Natural killer cell (primary cell): Measurements from ENCODE around the gene SGSM2. TPM values are rescaled to one million over a fixed set of nuclear protein-coding genes. Genes with fewer than 3 reads are reported as not detected.

ENCODE experiments used
- ATAC-seq, 3 donors: fragments of 150-1000 bp in 2 of 3; fragments of 200-7000 bp in 1 of 3; cut with Tn5 transposase; 1 replicate in 1 of 3; 2 replicates in 2 of 3; pipeline ENCODE4 v1.10.0; 2021; ENCODE audit warnings: mild to moderate bottlenecking in 2 of 3, moderate library complexity in 2 of 3
- DNase-seq, 2 donors: peaks; one replicate each; pipeline versions ENCODE4 v3.0.0 to v3.0.0-alpha.2; 2013 to 2021; ENCODE audit warnings: mixed read lengths in 1 of 2
- H3K27ac ChIP-seq: one replicate; pipeline ENCODE4 v1.5.1; 2013; ENCODE audit warnings: mild to moderate bottlenecking, low read length
- H3K27me3 ChIP-seq: one replicate; pipeline ENCODE4 v1.6.1; 2013; ENCODE audit warnings: low read length; ENCODE audit not compliant: control insufficient read depth, insufficient read depth
- H3K36me3 ChIP-seq: one replicate; pipeline ENCODE4 v1.6.1; 2013; ENCODE audit warnings: low read length; ENCODE audit not compliant: control insufficient read depth, insufficient read depth
- H3K4me1 ChIP-seq: one replicate; pipeline ENCODE4 v1.6.1; 2013; ENCODE audit warnings: low read length; ENCODE audit not compliant: control insufficient read depth, insufficient read depth
- H3K4me3 ChIP-seq: one replicate; pipeline ENCODE4 v1.5.1; 2013; ENCODE audit warnings: low read length
- H3K9me3 ChIP-seq: one replicate; pipeline ENCODE4 v1.6.1; 2013; ENCODE audit warnings: low read length; ENCODE audit not compliant: control insufficient read depth, insufficient read depth
- H3K27ac Mint-ChIP-seq, 2 donors: one replicate each; pipeline ENCODE4 v1.8.0; 2022; ENCODE audit warnings: mild to moderate bottlenecking in 2 of 2, mixed read lengths in 2 of 2, moderate library complexity in 1 of 2
- H3K27me3 Mint-ChIP-seq, 2 donors: one replicate each; pipeline ENCODE4 v1.8.0; 2022; ENCODE audit warnings: low read depth in 2 of 2, mixed read lengths in 2 of 2
- H3K36me3 Mint-ChIP-seq: one replicate; pipeline ENCODE4 v1.8.0; 2022; ENCODE audit warnings: mixed read lengths
- H3K4me1 Mint-ChIP-seq, 2 donors: one replicate each; pipeline ENCODE4 v1.8.0; 2022; ENCODE audit warnings: mixed read lengths in 2 of 2
- H3K4me3 Mint-ChIP-seq: one replicate; pipeline ENCODE4 v1.8.0; 2022; ENCODE audit warnings: mild to moderate bottlenecking, moderate library complexity, mixed read lengths
- H3K9me3 Mint-ChIP-seq, 2 donors: one replicate each; pipeline ENCODE4 v1.8.0; 2022; ENCODE audit warnings: mixed read lengths in 2 of 2
- CTCF ChIP-seq: fragments of 200-600 bp; IDR thresholded peaks from one replicate; pipeline ENCODE4 v1.8.0; 2022; ENCODE audit warnings: antibody characterized with exemption
- WGBS: methylation state at CpG from one replicate; pipeline ENCODE4 v1.1.7; 2013; ENCODE audit warnings: missing lambda C conversion rate; ENCODE audit not compliant: insufficient coverage; 5-methylcytosine and 5-hydroxymethylcytosine counted together
- intact Hi-C: fragments of 100-400 bp; cut with micrococcal nuclease; formaldehyde crosslinking; loops from one replicate; pipeline ENCODE4 v1.14.2; 2022
- total RNA-seq, 4 donors: library from RNA; stranded (reverse); fragments of 120-200 nt in 1 of 4; gene quantifications; one replicate each; pipeline versions ENCODE4 v1.2.3 to v1.2.4, GENCODE V29; 2013 to 2022

Gene SGSM2
- total RNA-seq, 3 donors from 2014 or later (not counting 1 experiment from before 2014, with no cell fraction given): 65.4 to 75.7 (median 73.6) TPM

- intact Hi-C loops: no loop called here
- ATAC-seq (no peak), DNase-seq (no peak)
- H3K27me3 Mint-ChIP-seq: no peaks in the 10 kb centered on the region
- no peak overlapping the region for H3K4me3 Mint-ChIP-seq
- H3K36me3 Mint-ChIP-seq: no peaks in the 10 kb centered on the region
- no peaks in the 10 kb centered on the region for H3K27me3 ChIP-seq
- no peak for TF ChIP-seq CTCF
- no peaks in the 10 kb centered on the region for H3K4me1 ChIP-seq
- H3K36me3 ChIP-seq: peaks cover 12% of the 10 kb centered on the region
- H3K9me3 Mint-ChIP-seq: no peaks in the 10 kb centered on the region
- H3K4me1 Mint-ChIP-seq: no peaks in the 10 kb centered on the region
- no peak overlapping the region for H3K27ac Mint-ChIP-seq
- no peak overlapping the region for H3K27ac ChIP-seq
- no peaks in the 10 kb centered on the region for H3K9me3 ChIP-seq
- WGBS: 95% methylated on average over 25 of the region's 26 CpGs
- H3K4me3 ChIP-seq: no peak overlapping the region
Observed at GRCh38 chr17:2366747-2367494, 29.6 kb downstream of the SGSM2 start.

GRCh38 chr17:2368359-2368758, 31.1 kb downstream of the SGSM2 start:
- 97% methylated on average over 7 of the region's 8 CpGs for WGBS
- Histone ChIP-seq H3K27me3 (no peaks in the 10 kb centered on the region), H3K27ac (no peak overlapping the region), H3K4me3 (no peak overlapping the region), H3K36me3 (peaks cover 9% of the 10 kb centered on the region), H3K9me3 (no peaks in the 10 kb centered on the region), H3K4me1 (no peaks in the 10 kb centered on the region)
- Mint-ChIP-seq H3K27ac (no peak overlapping the region), H3K36me3 (no peaks in the 10 kb centered on the region), H3K4me3 (no peak overlapping the region), H3K4me1 (no peaks in the 10 kb centered on the region), H3K27me3 (no peaks in the 10 kb centered on the region), H3K9me3 (no peaks in the 10 kb centered on the region)
- no peak for TF ChIP-seq CTCF
- no peak for DNase-seq
- intact Hi-C loops: no loop called here
- no peak for ATAC-seq

DNA sequence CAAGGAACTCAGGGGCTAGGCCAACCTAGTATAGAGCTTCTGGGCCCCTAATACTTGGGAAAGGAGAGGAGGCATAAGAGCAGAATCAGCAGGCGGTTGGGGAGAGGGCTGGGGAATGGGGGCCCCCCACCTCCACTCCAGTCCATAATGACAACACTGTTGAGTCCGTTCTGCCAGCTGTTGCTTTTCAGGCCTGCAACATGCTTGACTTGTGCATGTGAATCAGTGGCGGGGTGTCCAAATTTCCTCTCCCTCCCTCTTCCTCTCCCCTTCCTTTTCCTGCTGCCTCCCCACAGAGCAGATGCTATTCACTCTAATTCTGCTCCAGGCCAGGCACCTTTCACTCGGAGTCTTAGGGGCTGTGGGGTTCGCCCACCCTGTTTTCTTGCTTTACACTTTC, 31.7 kb downstream of the SGSM2 start:
- Histone ChIP-seq H3K27ac (no peak overlapping the region), H3K36me3 (peaks cover 6% of the 10 kb centered on the region), H3K4me1 (no peaks in the 10 kb centered on the region), H3K27me3 (no peaks in the 10 kb centered on the region), H3K4me3 (no peak overlapping the region), H3K9me3 (no peaks in the 10 kb centered on the region)
- Mint-ChIP-seq H3K4me1 (no peaks in the 10 kb centered on the region), H3K4me3 (no peak overlapping the region), H3K27me3 (no peaks in the 10 kb centered on the region), H3K27ac (no peak overlapping the region), H3K36me3 (no peaks in the 10 kb centered on the region), H3K9me3 (no peaks in the 10 kb centered on the region)
- WGBS: 89% methylated on average over 5 of the region's 5 CpGs
- intact Hi-C loops: no loop called here
- TF ChIP-seq CTCF: no peak
- DNase-seq (no peak), ATAC-seq (no peak)
